ENCODE results near the gene ZRANB2.

GRCh38 chr1:71106658-71107322, 26.0 kb upstream of the ZRANB2 start:
- TF ChIP-seq CTCF (IDR thresholded peaks at IDR 0.05) (no peak), POLR2A (IDR thresholded peaks at IDR 0.05) (no peak), POLR2AphosphoS5 (IDR thresholded peaks at IDR 0.05) (no peak)

Data from breast epithelium (tissue), 3 donors.